RPMI7951 (cell line): ENCODE data around the gene PCBP3. TPM values are rescaled to one million over a fixed set of nuclear protein-coding genes. Genes with fewer than 3 reads are reported as not detected.
A peak's percentile ranks its signal among the peaks of the same experiment; 100 is the strongest.
"Not testable (repeated sequence)": the region's sequence is repeated elsewhere in the genome, so short reads cannot be mapped to it uniquely, and the experiment has no call there.

Experiments
- DNase-seq: peaks from one replicate; pipeline ENCODE4 v3.0.0-alpha.2; 2012; ENCODE audit warnings: low read depth
- total RNA-seq: library from RNA; depleted of rRNA; stranded (reverse); fragments of >200 nt; shearing (Covaris generic); gene quantifications from 2 replicates; pipeline ENCODE4 v1.2.3, GENCODE V29; 2014

Gene PCBP3
- total RNA-seq, 1 experiment from 2014 or later, result 4.0 TPM

DNA sequence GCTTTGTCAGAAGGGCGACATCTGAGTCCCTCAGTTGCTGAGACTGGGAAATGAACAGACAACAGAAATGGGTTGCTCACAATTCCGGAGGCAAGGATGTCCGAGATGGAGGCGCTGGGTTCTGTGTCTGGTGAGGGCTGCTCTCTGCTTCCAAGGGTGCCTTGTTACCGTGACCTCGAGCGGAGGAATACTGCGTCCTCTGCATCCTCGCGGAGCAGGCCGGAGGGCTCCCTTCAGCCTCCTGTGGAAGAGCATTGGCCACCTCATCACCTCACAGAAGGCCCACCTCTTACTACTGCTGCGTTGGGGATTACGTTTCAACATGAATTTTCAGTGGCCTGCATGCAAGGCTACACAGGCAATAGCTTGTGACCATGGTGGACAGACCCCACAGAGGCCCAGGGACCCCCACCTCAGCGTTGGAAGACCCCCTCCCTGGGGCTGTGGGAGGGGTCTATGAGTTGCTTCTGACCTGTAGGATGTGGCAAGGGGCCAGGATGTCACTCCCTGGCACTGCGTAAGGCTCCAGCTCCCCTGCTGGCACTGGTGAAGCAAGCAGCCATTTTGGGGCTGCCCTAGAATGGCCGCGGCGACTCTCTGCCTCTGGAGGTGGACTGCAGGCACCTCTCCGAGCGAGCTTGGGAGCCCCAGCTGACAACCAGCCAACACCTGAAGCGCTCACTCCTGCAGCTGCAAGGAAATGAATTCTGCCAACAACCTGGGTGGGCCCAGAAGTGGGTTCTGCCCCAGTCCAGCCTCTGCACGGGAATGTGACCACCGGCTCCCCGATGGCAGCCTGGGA is 301.7 kb downstream of the PCBP3 start:
- DNase-seq, result no peak

DNA sequence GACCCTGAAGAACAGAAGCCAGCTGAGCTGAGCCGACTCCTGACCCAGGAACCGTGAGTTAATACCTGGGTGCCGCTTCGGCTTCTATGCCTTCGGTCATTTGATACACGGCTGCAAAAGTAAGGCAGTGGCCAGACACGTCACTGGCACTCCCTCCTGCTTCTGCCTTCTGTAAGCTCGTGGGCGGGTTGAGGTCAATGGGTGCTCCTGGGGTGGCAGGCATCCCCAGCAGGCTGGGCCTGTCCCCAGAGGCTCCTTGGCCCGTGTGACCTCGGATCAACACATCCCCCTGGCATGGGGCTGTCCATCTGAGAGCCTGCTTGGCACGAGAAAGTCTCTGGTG is 302.3 kb downstream of the PCBP3 start:
- peak; percentile 31 for DNase-seq

DNA sequence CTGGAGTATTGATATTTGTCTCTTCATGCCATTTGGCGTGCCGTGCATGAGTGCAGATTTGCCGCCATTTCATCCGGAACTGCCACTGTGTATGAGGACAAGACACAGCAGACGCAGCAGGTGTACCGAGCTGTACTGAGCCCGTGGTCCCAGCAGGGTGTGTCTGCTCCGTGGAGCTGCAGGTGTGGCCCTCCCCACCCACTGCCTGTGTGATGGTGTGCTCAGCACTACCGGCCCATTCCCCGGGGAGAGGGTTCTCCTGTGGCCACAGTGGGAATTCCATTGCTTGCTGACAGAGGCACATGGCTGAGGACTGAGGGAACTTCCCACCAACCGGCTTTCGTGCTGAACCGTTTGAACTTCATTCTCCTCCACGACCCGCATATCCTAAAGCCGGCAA is 303.8 kb downstream of the PCBP3 start:
- DNase-seq, result no peak

DNA sequence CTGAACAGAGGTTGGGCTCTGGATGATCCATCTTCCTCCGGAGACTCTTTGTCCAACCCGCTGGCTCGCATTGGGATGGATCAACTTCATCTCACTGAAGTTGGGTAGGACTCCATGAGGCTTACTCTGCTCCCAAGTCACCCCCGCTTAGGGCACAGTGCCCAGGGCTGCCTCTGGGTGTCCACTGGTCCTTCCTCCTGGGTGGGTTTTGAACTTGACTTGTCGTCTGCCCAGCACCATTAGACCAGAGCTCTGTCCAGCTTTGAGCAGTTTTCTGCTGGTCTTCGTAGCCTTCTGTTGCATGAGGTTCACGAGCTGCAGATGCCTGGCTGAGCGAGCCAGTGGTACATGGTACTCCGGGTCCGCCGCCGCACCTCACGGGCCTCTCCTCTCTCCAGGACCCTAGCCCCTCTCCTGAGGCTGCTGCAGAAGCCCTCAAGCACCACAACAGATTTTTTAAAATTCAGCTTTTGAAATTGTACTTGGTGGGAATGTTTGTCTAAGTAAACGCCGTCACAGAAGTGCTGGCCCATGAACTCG is 304.3 kb downstream of the PCBP3 start:
- DNase-seq, result no peak

DNA sequence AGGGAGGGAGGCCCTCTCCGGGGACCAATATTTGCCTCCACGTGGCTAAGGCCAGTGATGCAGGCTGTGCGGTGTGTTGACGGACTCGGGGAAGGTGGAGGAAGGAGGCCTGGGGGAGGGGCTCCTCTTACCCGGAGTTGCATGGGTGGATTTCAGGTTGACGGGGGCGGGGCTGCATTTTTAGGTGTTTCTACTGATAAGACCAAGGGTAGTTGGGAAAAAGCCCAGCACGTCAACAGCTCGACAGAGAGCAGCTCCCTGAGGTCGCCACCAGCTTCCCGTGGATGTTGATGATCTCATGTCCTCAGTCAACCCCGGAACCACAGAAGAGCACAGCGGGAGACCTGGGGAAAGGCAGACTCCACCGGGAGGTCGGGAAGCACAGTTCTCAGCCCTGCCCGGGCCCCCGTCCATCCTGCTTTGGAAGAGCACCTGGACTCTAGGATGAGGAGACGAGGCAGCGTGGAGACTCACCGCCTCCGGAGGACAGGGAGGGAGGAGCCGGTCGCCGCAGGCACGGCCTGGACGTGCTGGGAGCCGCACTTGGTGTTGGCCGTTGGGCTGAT is 305.1 kb downstream of the PCBP3 start:
- peak; percentile 54 for DNase-seq

DNA sequence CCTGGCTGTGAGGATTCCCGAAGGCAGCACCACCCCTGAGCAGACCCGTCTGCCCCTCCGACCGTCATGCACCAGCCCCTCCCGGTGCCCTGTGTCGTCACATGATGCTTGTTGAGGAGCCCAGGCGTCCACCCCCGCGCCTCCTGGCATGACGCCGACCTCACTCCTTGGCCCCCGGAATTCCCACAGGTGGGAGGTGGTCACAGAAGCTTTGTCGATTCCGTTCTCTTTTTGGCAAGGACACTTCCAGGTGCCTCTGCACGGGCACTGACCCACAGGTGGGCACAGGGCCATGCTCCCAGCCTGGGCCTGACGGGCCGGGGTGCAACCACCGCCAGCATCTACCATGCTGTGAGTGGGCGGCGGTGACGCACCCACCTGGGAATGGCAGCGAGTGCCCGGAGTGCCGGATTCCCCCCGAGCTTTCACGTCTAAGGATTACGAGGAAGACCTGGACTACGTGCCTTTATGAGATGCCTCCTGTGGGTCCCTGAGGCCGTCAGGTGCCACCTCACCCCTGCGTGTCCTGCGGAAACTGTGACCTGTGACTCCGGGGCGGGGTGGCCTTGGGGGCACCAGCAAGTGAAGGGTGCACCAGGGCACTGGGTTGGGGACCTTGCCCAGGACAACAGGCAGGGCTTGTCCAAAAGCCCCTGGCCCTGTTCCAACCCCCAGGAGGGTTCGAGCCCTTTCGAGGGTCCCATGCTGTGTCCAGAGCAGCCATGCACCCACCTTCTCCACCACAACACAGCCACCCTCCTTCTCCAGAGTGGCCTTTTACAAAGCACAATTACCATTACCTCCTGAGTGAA is 306.6 kb downstream of the PCBP3 start:
- no peak for DNase-seq

DNA sequence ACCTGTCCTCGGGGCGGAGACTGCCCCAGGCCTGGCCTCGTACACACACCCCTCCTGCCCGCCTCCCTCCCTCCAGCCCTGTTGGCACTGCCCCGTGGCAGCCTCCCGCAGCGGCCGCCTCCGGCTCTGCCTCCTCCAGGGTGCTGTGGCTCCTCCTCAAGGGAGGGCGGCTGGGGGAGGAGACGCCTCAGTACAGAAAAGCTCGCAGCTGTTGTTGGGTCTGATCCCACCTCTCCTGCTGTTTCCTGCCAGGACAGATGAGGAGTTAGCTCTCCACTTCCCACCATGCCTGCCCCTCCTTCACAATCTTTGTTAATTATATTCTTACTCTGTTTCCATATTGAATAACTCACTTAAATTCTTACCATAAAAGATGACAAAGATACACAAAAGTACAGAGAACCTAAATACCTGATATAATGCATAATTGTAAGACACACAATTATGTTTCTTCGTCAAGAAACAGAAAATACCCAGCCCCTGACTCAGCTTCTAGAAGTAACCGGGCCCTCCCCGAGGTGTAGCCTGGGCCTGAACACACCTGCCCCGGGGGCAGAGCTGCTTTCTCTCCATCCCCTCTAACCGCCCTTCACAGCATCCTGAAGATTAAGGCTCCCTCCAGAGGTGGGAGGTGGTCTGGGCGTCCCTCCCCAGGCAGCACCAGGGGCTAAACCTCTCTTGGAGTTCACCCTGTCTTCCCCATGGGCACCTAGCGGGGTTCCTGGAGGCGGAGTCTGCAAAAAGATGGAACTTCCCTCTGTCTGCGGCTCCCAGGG is 307.4 kb downstream of the PCBP3 start:
- DNase-seq, result peak; percentile 75

DNA sequence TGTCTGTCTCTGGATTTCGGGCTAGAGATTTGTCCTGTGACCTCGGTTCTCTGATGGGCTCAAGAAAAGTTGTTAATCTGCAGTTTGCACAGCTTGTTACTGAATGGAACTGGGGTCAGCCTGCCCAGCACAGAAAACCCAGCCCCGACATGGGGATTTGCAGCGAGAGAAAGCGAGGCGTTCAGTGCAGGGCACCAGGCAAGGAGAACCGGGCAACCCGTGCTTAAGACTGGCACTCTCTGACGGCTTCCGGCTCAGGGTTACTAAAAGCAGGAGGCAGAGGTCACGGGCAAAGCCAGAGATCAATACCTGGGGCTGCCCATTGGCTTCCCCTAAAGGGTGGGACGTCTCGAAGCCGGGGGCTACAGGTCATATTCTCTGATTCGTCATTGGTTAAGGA is 308.2 kb downstream of the PCBP3 start:
- no peak for DNase-seq

DNA sequence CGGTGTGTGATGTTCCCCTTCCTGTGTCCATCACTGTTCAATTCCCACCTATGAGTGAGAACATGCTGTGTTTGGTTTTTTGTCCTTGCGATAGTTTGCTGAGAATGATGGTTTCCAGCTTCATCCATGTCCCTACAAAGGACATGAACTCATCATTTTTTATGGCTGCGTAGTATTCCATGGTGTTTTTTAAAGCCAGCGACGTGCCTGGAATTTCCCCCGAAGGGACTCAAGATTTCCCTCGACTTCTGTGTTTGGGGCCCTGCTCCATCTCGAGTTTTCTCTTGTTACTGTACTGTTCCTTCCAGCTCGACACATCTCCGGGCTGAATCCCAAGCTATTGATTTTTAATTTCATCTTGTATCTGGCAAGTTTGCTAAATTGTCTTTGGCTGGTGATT is 309.0 kb downstream of the PCBP3 start:
- DNase-seq, result not testable (repeated sequence)

DNA sequence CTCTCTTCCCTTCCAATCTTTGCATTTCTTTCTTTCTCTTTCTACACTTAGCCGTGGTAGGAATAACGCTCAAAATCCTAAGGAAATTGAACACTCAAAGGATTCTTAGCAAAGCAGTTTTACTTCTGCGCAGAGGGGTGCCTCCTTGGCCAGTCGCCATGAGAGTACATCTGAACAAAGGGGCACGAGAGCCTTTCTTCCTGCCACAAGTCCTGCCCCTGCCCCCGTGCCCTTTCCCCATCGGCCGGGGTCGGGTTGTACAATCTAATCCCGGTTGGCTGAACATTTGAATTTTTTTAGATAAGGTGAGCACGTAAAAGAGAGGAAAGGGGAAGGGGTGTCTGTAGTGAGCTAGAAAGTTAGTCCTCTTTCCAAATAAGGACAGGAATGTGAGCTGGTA is 309.4 kb downstream of the PCBP3 start:
- DNase-seq, result no peak

DNA sequence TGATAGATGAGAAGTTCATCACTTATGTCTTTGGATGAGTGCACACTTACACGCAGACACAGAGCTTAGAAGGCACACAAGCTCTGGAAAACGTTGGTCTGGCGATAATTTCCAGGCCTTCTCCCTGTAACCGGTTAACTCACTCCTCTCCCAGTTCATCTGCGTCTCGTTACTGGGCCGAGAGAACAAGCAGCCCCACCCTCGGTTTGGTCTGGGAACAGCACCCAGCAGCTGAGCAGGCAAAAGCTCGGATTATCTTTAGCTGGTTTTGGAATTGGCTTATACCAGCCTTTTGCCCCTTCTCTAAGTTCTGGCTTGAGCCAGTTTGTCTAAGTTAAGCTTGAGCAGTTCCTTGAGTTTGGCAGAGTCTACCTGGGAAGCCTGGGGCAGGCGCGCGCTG is 310.7 kb downstream of the PCBP3 start:
- DNase-seq, result peak; percentile 45

DNA sequence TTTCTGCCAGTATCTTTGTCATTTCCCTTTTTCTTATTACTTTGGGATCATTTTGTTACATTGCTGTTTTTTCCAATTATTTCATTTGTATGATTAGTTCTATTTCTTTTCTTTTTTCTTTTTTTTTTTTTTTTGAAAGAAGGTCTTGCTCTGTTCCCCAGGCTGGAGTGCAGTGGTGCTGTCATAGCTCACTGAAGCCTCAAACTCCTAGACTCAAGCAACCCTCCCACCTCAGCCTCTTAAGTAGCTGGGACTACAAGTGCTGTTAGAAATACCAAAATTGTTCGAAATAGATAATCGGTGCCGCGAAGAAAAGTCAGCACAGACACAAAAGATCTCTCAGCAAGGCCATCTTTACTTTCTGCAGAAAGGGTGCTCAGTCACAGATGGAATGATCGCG is 311.4 kb downstream of the PCBP3 start:
- no peak for DNase-seq

DNA sequence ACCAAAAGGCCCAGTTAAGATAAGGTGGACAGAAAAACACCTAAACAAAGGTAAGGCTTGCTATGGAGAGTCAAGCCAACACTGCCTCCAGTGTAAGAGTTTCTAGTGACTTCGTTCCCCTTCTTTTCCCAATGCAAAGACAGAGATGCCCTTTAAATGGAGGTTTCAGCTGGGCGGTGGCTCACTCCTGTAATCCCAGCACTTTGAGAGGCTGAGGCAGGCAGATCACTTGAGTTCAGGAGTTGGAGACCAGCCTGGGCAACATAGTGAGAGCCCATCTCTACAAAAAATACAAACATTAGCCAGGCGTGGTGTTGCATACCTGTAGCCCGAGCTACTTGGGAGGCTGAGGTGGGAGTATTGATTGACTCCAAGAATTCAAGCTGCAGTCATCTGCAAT is 314.0 kb downstream of the PCBP3 start:
- no peak for DNase-seq

DNA sequence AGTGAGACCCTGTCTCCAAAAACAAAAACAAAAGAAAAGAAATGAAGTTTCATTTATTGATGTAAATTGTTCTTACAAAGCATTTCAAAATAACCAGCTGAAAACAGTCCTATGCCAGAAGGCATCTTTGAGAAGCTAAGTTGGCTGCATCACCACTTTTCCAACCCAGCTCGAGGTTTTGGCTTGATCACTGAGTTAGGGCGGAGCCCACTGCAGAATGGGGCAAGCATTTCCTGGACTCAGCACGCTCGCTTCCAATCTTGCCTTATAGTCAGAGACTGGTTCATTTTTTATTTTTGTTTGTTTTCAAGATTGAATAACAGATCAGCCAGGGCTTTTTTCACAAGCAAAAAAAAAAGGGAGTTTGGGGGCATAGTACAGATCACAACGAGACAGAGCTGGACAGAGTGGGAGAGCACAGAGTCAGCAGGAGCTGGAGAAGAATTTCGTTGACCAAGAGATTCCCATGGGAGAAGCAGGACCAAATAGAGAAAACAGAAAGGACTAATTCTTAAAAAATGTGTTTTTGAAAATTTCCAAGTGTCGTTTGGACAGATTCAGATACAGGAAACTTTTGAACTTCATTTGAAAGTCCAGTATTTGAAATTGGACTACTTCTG is 314.6 kb downstream of the PCBP3 start:
- DNase-seq, result no peak

DNA sequence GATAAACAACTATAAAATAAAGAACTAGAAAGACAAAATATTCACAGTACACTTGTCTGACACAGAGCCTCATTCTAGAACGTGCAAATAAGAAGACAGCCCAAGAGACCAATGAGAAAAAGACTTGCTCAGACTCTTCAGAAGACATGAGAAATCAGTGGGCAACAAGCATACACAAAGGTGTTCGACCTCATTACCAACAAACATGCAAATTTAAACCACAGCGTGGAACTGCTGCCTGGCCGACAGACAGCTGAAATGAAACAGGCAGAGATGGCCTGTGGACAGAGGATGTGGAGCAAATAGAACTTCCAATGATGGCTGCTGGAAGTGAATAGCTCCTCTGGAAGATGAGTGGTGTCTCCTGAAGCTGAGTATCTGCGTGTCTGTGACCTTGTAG is 315.7 kb downstream of the PCBP3 start:
- DNase-seq, result no peak

DNA sequence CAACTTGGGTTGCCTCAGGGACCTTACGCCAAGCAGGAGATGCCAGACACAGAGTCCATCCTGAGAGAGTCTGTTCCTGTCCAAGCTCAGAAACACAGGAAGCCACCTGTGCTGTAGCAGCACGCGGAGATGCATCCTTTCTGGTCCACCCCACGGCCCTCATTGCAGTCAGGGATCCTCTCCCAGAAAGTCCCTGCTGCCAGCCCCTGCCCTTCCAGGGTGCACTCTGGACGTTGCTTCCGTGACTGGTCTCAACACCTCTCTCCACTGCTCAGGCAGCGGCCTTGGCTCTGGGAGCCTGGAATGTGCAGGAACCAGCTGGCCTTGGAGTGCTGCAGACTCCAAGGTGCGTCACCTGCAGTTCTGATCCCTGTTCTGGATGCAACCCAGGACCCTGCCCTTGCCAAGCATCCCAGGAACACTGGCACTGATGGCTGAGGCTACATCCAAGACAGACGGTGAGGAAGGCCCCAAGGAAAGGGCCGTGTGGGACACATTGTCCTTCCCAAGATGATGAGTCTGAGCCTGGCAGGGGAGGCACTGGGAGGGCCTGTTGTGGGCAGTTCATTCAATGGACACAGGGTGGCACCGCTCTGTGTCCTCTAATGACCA is 316.4 kb downstream of the PCBP3 start:
- no peak for DNase-seq

DNA sequence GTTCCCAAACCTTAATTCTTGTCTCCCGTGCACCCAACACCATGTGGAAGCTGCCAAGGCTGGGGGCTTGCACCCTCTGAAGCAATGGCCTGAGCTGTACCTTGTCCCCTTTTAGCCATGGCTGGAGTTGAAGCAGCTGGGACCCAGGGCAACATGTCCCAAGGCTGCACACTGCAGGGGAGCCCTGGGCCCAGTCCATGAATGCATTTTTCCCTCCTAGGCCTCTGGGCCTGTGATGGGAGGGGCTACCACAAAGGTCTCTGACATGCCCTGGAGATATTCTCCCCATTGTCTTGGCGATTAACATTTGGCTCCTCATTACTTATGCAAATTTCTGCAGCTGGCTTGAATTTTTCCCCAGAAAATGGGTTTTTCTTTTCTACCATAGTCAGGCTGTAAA is 317.9 kb downstream of the PCBP3 start:
- DNase-seq, result not testable (repeated sequence)

DNA sequence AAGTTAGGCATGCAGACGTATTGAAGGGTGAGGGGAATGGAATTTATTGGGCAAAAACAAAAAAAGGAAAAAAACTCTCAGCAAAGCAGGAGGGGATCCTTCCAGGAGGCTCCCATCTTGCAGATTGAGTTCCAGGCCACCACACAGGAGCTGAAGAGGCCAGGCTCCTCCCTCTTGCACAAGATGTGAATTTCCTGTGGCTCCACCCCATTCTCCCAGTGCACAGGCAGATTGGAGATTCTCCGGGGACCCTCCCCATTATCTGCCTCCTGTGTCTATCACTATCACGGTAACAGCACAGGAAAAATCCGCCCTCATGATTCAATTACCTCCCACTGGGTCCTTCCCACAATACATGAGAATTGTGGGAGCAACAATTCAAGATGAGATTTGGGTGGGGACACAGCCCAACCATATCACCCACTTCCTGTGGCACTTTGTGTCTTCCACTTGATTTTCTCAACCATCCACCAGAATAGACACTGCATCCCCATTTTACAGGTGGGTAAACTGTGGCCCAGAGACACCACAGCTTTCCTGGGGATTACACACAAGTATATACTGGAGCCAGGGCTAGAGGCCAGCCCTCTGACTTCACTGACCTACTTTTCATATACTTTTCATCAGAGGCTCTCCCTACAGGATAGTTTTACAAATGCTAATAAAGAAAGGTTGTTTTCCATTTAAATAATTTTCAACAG is 319.2 kb downstream of the PCBP3 start:
- no peak for DNase-seq

DNA sequence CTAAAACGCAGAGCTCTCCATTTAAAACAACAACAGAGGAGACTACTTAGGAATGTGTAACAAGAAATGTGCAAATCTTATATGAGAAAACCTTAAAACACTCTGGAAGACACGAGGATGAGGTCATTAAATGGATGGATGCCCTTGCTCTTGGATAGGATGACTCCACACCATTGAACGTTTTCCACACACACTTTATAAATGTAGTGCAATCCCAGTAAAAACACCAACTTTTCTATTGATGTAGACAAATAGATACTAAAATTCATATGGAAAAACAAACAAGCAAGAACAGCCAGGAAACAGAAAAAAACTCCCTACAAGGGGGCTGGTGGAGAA is 319.7 kb downstream of the PCBP3 start:
- no peak for DNase-seq

DNA sequence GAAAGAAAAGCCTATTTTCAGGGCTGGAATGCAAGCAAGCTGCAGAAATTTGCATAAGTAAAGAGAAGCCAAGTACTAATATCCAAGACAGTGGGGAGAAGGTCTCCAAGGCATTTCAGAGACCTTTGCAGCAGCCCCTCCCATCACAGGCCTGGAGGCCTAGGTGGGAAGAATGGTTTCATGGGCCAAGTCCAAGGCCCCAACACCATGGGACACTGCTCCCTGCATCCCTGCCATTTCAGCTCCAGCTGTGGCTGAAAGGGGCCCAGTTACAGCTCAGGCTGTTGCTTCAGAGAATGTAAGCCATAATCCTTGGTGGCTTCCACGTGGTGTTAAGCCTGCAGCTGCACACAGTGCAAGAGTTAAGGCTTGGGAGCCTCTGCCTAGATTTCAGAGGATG is 321.1 kb downstream of the PCBP3 start:
- no peak for DNase-seq
